ENCODE measurements around the gene TFAM.

TFAM gene

GRCh38 chr10:58384999-58385783 is at the start of gene TFAM:
TFAM (plus strand) TSS chr10:58385410; CDS start chr10:58385548, 138 bp downstream.
- DNase-seq = peak; percentile 98

GRCh38 chr10:58336242-58336641 is 49.0 kb upstream of the TFAM start:
- no peak for DNase-seq

GRCh38 chr10:58341422-58341821 is 43.8 kb upstream of the TFAM start:
- DNase-seq = no peak

DNA sequence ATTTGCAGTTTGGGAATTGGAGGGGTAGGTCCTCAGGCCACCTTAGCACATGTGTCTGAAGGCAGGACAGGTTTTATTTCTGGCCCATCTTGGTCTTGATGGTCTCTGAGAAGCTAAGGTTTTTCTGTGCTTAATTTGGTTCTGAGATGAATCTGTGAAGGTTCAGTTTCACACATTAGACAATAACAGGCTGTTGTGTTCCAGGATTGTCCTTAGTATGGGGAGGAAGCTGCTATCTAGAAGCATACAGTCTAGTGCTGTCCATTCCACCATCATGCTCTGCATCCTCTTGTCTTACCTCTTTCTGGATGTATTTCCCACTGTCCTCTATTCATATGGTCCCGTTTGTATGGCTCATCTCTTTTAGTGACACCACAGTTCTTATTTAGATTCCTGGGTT is 43.3 kb upstream of the TFAM start:
- DNase-seq = no peak

GRCh38 chr10:58347967-58348366 is 37.2 kb upstream of the TFAM start:
- no peak for DNase-seq

DNA sequence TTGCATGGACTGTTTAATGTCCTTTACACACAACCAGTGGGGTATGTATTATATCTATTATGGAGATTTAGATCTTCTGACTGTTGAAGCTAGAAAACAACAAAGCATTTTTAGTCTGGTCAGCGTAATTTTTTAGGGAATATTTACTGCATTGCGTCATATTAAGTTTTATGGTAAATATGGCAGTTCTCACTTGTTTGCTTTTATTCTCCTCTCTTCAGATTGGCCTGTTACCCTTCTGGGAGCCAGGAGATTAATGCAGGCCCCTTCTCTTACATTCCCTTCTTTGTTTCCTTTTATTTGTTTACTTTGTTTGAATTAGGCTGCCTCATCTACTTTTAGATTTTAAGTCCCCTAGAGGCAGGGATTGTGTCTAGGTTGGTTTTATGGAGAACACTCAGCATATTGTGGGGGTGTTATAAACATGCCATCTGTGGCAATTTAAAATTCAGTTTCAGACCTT is 36.6 kb upstream of the TFAM start:
- DNase-seq = no peak

- DNase-seq = no peak
Measured at GRCh38 chr10:58350023-58350422, 35.2 kb upstream of the TFAM start.

GRCh38 chr10:58350619-58351323 is 34.4 kb upstream of the TFAM start:
- DNase-seq = no peak

DNA sequence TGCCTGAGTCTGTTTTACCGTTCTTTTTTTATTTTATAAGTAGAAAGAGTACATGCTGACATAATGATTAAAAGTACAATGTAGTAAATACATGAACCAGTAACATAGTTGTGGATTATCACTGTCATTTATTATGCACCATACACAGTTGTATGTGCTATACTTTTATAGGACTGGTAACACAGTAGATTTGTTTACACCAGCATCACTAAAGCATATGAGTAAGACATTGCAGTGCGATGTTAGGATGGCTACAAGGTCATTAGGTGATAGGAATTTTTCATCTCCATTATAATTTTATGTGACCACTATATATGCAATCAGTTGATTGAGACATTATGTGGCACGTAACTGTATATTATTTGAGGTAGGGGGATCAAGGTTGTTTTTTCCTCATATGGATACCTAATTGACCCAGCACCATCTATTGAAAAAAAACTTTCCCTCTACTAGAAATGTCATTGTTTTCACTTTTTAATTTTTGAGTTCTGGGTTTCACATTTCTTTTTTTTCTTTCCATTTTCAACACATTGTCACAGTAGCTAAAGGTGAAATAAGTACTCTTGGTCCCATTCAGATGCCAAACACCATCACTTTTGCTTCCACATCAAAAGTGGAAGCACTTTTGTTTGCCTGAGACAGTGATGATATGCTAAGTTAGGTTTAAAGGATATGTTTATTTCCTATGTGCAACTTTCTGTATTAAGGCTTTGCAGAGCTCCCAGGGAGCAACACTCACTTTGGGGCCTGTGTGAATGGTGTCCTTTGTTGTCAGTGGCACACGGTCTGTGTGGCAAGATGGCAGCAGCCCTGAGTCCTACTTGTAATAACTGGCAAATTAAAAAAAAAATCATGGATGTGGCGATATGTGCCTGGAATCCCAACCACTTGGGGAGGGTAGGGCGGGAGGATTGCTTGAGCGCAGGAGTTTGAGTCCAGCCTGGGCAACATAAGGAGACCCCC is 33.3 kb upstream of the TFAM start:
- DNase-seq = no peak

GRCh38 chr10:58352956-58353610 is 32.1 kb upstream of the TFAM start:
- DNase-seq = no peak

DNA sequence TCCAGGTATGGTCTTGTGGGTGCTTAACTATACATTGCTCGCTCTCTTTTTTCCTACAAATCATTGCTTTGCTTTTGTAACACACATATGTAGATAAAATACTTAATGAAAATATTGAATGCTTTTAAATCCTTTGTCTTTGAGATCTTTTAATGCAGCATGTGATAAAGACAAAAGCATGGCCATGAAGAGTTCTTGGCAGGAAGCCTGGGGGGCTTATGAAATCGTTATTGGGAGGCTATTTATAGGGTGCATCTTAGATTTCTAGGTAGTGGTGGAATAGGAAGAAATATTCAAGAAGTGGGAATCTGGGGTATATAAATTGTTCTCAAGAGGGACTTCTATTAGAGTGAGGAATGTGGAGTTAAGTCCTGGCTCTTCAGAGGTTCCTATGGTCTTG is 28.5 kb upstream of the TFAM start:
- DNase-seq = no peak

GRCh38 chr10:58358314-58358933 is 26.8 kb upstream of the TFAM start:
- no peak for DNase-seq

- no peak for DNase-seq
Measured at GRCh38 chr10:58358947-58359346, 26.3 kb upstream of the TFAM start.

- no peak for DNase-seq
Measured at GRCh38 chr10:58359541-58359940, 25.7 kb upstream of the TFAM start.

- DNase-seq = no peak
Measured at GRCh38 chr10:58360412-58361004, 24.7 kb upstream of the TFAM start.

DNA sequence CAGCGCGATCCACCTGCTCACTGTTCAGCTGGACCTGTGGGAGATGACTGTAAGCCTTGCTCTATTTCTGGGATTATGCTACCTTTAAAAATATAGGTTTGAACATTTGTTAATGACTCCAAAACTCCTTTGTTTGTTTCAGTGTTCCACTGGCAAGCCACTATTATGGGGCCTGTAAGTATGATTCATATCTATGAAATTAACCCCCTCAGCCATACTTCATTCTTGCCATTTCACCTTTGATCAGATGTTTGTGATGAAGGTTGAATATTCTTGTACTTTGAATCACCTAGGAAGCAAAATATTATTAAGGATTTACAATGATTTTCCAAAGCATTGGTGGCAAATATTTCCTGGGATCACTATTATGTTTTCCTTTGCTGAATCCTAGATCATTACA is 23.9 kb upstream of the TFAM start:
- no peak for DNase-seq

DNA sequence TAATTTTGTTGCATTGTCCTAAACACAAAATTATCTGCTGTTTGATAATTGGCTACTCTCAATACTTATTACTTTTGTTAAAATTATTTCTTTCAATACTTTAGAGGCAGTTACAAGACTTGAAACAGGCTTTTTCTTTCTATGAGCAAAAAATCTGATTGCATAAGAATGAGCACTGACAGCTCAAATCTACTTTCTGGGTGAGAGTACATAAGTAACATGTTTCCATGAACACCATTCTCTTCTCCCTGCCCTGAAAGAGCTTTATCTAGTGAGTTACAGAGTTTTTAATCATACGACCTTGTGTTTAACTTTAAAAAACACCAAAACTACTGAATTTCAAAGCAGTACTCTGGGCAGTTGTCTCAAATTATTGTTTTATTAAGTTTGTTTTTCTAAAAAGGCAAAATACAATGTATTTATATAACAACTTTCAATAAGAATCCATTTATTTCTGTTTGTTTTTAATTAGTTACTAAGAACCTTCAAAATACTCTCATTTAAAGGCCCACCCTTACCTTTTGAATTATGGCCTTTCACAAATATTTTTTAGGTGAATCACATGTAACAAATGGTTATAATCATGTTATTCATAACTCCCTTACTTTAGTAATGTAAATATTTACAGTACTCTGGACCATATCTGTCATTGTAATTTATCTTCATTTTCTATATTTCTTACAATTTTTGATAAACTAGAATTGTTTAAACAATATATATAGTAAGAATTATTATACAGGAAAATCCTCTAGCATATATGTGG is 23.0 kb upstream of the TFAM start:
- no peak for DNase-seq

- DNase-seq = no peak
Measured at GRCh38 chr10:58367069-58367468, 18.1 kb upstream of the TFAM start.

DNA sequence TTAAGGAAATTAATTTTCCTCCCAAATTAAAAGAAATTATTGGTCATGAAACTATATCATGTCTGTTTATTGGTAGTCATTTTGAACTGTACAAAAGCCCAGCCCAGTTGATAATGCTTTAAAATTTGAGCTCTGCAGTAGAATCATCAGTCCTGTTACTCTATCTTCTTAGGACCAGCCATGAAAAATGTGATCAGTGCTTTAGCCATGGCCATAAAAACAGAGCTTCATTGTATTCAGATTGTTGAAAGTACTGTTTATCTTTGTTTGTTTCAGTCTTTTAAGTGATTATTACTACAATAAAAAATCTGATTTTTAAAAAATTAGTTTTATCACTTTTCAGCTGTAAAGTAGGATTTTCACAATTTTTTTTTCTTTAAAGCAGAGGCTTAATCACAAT is 13.7 kb upstream of the TFAM start:
- no peak for DNase-seq

GRCh38 chr10:58372607-58373441 is 12.4 kb upstream of the TFAM start:
- DNase-seq = no peak

Measured in stimulated activated CD4-positive, alpha-beta T cell treated with anti-CD3 and anti-CD28 coated beads, Interleukin-12 subunit alpha, Interleukin-12 subunit beta, amount 100 ng/mL, for 4 hours (primary cell).